Fibroblast of lung (primary cell): ENCODE results near the gene JARID2. TPM values are rescaled to one million over a fixed set of nuclear protein-coding genes. Genes with fewer than 3 reads are reported as not detected.

Source experiments
- DNase-seq, 2 donors: peaks; one replicate each; pipeline versions ENCODE4 v3.0.0 to v3.0.0-alpha.2; 2010; ENCODE audit warnings: low read depth in 2 of 2
- H2AFZ ChIP-seq: 2 replicates; pipeline ENCODE4 v1.5.1; 2012; ENCODE audit warnings: low read length, control low read depth, inconsistent platforms
- H3K27ac ChIP-seq: 2 replicates; pipeline ENCODE4 v1.5.1; 2011; ENCODE audit warnings: low read length, control low read depth; ENCODE audit not compliant: insufficient read depth
- H3K27me3 ChIP-seq: 2 replicates; pipeline ENCODE4 v1.5.1; 2011; ENCODE audit warnings: mild to moderate bottlenecking, low read length; ENCODE audit not compliant: control insufficient read depth, insufficient read depth
- H3K36me3 ChIP-seq: 2 replicates; pipeline ENCODE4 v1.5.1; 2011; ENCODE audit warnings: low read length; ENCODE audit not compliant: control insufficient read depth, insufficient read depth
- H3K4me1 ChIP-seq: 2 replicates; pipeline ENCODE4 v1.5.1; 2011; ENCODE audit warnings: low read length; ENCODE audit not compliant: control insufficient read depth, insufficient read depth; ENCODE audit errors: extremely low read depth
- H3K4me2 ChIP-seq: 2 replicates; pipeline ENCODE4 v1.5.1; 2011; ENCODE audit warnings: low read length, control low read depth; ENCODE audit not compliant: insufficient read depth; ENCODE audit errors: extremely low read depth
- H3K4me3 ChIP-seq, 4 experiments: fragments of 200-600 bp in 1 of 4; sonication (generic) in 1 of 4; replicated peaks in 1 of 4; 2 replicates each; pipeline ENCODE4 v1.5.1; 2011 to 2016; ENCODE audit warnings: low read length in 4 of 4, low read depth in 3 of 4, mild to moderate bottlenecking in 3 of 4, control low read depth in 2 of 4, inconsistent platforms in 1 of 4, mixed read lengths in 1 of 4; ENCODE audit not compliant: insufficient read depth in 1 of 4; ENCODE audit errors: control extremely low read depth in 1 of 4
- H3K79me2 ChIP-seq: 2 replicates; pipeline ENCODE4 v1.5.1; 2012; ENCODE audit warnings: mild to moderate bottlenecking, low read length, inconsistent platforms; ENCODE audit not compliant: control insufficient read depth, insufficient read depth
- H3K9ac ChIP-seq: 2 replicates; pipeline ENCODE4 v1.5.1; 2011; ENCODE audit warnings: mild to moderate bottlenecking, low read length, control low read depth; ENCODE audit not compliant: insufficient read depth
- H3K9me3 ChIP-seq: 2 replicates; pipeline ENCODE4 v1.5.1; 2012; ENCODE audit warnings: low read depth, low read length; ENCODE audit not compliant: control insufficient read depth, insufficient read depth
- H4K20me1 ChIP-seq: 2 replicates; pipeline ENCODE4 v1.5.1; 2011; ENCODE audit warnings: low read length; ENCODE audit not compliant: control insufficient read depth, insufficient read depth; ENCODE audit errors: extremely low read depth
- CTCF ChIP-seq, 2 donors: IDR thresholded peaks in 1 of 2; conservative IDR thresholded peaks in 1 of 2; 1 replicate in 1 of 2; 2 replicates in 1 of 2; pipeline ENCODE4 v1.5.1; 2011 to 2012; ENCODE audit warnings: low read length in 2 of 2, control low read depth in 1 of 2, inconsistent platforms in 1 of 2, low read depth in 1 of 2, mild to moderate bottlenecking in 1 of 2
- EZH2 ChIP-seq: IDR thresholded peaks from 2 replicates; pipeline ENCODE4 v1.5.1; 2012; ENCODE audit warnings: low read length, control low read depth, mild to moderate bottlenecking; ENCODE audit errors: missing control alignments
- polyA plus RNA-seq, 2 donors: library from polyadenylated mRNA; depleted of rRNA in 1 of 2; stranded (reverse) in 1 of 2; unstranded in 1 of 2; fragments of >200 nt; gene quantifications; 2 replicates each; pipeline ENCODE4 v1.2.1, GENCODE V29; 2011 to 2012; ENCODE audit warnings: missing spikeins in 1 of 2
- total RNA-seq: library from RNA; depleted of rRNA; stranded (reverse); fragments of >200 nt; gene quantifications from 2 replicates; pipeline ENCODE4 v1.2.1, GENCODE V29; 2014

The JARID2 gene
- total and polyA plus RNA-seq, 2 donors (not counting 1 experiment from before 2014, with no cell fraction given): 5.0 to 8.2 TPM

- no peak overlapping the region for H3K9ac ChIP-seq
- TF ChIP-seq CTCF (conservative IDR thresholded peaks at IDR 0.05 in 1 of 2, IDR thresholded peaks at IDR 0.05 in 1 of 2; ENCODE audit: low read depth in 1 of 2, low read length in 2 of 2): no peak
- TF ChIP-seq EZH2: no peak
- no peaks in the 10 kb centered on the region for H3K9me3 ChIP-seq
- no peaks in the 10 kb centered on the region for H3K79me2 ChIP-seq
- no peak for DNase-seq
- peaks cover 6% of the 10 kb centered on the region for H3K4me1 ChIP-seq
- no peaks in the 10 kb centered on the region for H4K20me1 ChIP-seq
- no peak overlapping the region for H2AFZ ChIP-seq
- no peak overlapping the region for H3K4me3 ChIP-seq
- H3K4me2 ChIP-seq: no peak overlapping the region
- no peaks in the 10 kb centered on the region for H3K36me3 ChIP-seq
- H3K27me3 ChIP-seq: no peaks in the 10 kb centered on the region
- H3K27ac ChIP-seq: no peak overlapping the region
These were observed 215.5 kb downstream of the JARID2 start for GRCh38 chr6:15461127-15461944.

DNA sequence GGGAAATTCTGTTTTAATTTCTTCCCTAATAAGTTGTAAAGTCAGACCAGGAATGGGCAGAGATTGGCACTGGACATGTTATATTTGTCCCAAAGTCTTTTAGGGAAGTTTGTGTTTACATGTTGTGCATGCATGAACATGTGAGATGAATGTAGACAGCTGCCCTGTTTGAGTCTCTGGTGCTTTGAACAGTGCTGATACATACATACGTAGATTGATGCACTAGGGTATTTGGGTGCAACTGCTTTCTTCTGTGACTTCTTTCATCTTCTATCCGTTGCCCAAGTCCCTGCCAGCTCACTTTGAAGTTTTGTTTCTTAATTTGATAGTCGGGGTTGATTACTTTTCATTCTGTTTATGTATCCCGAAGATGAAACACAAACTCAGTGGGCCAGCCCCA is 216.4 kb downstream of the JARID2 start:
- Histone ChIP-seq H3K79me2 (no peaks in the 10 kb centered on the region), H3K4me2 (peak overlapping the region; percentile 83)

More for the DNA sequence above, 216.4 kb downstream of the JARID2 start:
- Histone ChIP-seq H3K4me1 (peaks cover 4% of the 10 kb centered on the region), H4K20me1 (no peaks in the 10 kb centered on the region), H3K9ac (no peak overlapping the region), H3K4me3 (peak overlapping the region in 1 of 4 experiments; percentile 12), H3K27me3 (no peaks in the 10 kb centered on the region), H3K36me3 (no peaks in the 10 kb centered on the region), H3K27ac (no peak overlapping the region), H3K9me3 (no peaks in the 10 kb centered on the region), H2AFZ (no peak overlapping the region)
- DNase-seq: no peak
- TF ChIP-seq EZH2 (no peak), CTCF (conservative IDR thresholded peaks at IDR 0.05 in 1 of 2, IDR thresholded peaks at IDR 0.05 in 1 of 2; ENCODE audit: low read depth in 1 of 2, low read length in 2 of 2) (no peak)
